NCI-H2107 treated with DMSO at 0.1 percent for 48 hours (cell line): ENCODE results near the gene PTK6.

Experiments
- DNase-seq: peaks from one replicate; lab custom pipeline; 2025; ENCODE audit not compliant: unreplicated experiment; lab: John Stamatoyannopoulos, UW

PTK6 gene

GRCh38 chr20:63570281-63571086 is 33.3 kb upstream of the PTK6 start:
- DNase-seq, result no peak

- DNase-seq, result no peak
These were observed 32.1 kb upstream of the PTK6 start for GRCh38 chr20:63568986-63569949.

- DNase-seq, result no peak
These were observed 31.2 kb upstream of the PTK6 start for GRCh38 chr20:63568170-63568981.

- no peak for DNase-seq
These were observed 30.4 kb upstream of the PTK6 start for GRCh38 chr20:63567386-63568169.

- DNase-seq, result no peak
These were observed 29.9 kb upstream of the PTK6 start for GRCh38 chr20:63567136-63567385.

- DNase-seq, result no peak
These were observed 29.4 kb upstream of the PTK6 start for GRCh38 chr20:63566395-63567135.

- no peak for DNase-seq
These were observed 28.6 kb upstream of the PTK6 start for GRCh38 chr20:63565699-63566335.

GRCh38 chr20:63565021-63565698 is 28.0 kb upstream of the PTK6 start:
- DNase-seq, result no peak

- DNase-seq, result no peak
These were observed 27.0 kb upstream of the PTK6 start for GRCh38 chr20:63564036-63564810.

- DNase-seq, result no peak
These were observed 26.2 kb upstream of the PTK6 start for GRCh38 chr20:63563225-63563935.

GRCh38 chr20:63562461-63563224 is 25.5 kb upstream of the PTK6 start:
- DNase-seq, result no peak

- no peak for DNase-seq
These were observed 24.6 kb upstream of the PTK6 start for GRCh38 chr20:63561624-63562396.

GRCh38 chr20:63560856-63561609 is 23.9 kb upstream of the PTK6 start:
- no peak for DNase-seq

- no peak for DNase-seq
These were observed 23.2 kb upstream of the PTK6 start for GRCh38 chr20:63560333-63560805.
